Coronary artery (tissue), 2 donors: Measurements from ENCODE around the gene TSPAN2.

ENCODE experiments used
- DNase-seq: peaks from one replicate; pipeline ENCODE4 v3.0.0-alpha.2; 2017; ENCODE audit warnings: low spot score
- H3K27ac ChIP-seq, 2 donors: fragments of 200-600 bp; sonication (generic); one replicate each; pipeline ENCODE4 v1.5.1; 2016 to 2019
- H3K4me3 ChIP-seq: fragments of 200-600 bp; sonication (generic); 2 replicates; pipeline ENCODE4 v1.5.1; 2016; ENCODE audit warnings: mild to moderate bottlenecking, moderate library complexity
- TF ChIP-seq, protein P1 (sequence below): fragments of 200-600 bp; sonication (generic); IDR thresholded peaks from one replicate; pipeline ENCODE4 v1.5.1; 2019; ENCODE audit warnings: antibody characterized with exemption

The TSPAN2 gene

DNA sequence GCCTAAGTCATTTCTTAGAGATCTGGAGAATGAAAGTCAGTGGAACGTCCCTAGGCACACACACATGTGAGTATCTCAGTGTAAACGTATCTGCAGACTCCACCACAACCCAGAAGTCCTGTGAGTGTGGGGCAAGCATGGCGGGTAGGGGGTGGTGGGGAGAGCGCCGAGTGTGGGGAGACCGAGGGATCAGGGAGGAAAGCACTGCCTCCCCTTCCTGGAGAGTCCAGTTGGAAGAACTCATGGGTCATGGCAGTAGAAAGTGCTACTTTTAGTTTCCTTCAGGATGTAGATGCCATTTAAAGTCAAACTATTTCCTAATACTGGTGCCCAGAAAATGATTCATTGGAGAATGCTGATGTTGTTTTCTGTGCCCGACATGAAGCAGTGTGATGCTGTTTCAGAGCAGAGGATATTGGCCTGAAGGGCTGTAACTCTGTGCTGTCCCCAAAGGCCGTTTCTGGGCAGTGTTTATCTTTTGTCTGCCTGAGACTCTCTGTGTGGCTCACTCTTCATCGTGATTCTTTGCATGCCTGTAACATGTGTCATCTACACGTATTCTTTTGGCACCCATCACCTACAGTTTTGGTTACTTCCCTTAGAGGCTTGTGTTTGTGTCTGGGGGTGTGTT, 45.7 kb upstream of the TSPAN2 start:
- peak; percentile 89 for DNase-seq
- H3K27ac ChIP-seq = peak overlapping the region; percentile 83 to 90
- TF ChIP-seq, protein P1, sequence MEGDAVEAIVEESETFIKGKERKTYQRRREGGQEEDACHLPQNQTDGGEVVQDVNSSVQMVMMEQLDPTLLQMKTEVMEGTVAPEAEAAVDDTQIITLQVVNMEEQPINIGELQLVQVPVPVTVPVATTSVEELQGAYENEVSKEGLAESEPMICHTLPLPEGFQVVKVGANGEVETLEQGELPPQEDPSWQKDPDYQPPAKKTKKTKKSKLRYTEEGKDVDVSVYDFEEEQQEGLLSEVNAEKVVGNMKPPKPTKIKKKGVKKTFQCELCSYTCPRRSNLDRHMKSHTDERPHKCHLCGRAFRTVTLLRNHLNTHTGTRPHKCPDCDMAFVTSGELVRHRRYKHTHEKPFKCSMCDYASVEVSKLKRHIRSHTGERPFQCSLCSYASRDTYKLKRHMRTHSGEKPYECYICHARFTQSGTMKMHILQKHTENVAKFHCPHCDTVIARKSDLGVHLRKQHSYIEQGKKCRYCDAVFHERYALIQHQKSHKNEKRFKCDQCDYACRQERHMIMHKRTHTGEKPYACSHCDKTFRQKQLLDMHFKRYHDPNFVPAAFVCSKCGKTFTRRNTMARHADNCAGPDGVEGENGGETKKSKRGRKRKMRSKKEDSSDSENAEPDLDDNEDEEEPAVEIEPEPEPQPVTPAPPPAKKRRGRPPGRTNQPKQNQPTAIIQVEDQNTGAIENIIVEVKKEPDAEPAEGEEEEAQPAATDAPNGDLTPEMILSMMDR = no peak
- H3K4me3 ChIP-seq = peak overlapping the region; percentile 34

DNA sequence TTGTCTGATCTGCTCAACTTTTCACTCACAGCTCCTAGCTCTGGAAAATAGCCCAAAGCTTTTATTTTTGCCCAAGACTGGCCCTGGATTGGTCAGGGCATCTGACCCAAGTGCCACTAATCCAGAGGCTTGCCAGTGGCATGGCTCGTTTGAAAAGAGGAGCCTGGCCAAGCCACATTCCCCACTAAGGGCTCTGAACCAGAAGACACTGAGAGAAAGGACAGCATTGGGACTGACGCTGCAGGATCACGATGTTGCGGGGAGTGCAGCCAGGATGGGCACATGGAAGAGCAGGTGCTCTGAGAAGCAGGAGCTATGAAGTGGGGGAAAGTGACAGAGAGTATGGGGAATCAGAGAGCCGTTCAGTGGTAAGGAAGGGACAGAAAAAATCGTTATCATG, 44.9 kb upstream of the TSPAN2 start:
- TF ChIP-seq, protein P1 = no peak
- peak overlapping the region; percentile 34 for H3K4me3 ChIP-seq
- DNase-seq = no peak
- peak overlapping the region; percentile 83 to 90 for H3K27ac ChIP-seq

DNA sequence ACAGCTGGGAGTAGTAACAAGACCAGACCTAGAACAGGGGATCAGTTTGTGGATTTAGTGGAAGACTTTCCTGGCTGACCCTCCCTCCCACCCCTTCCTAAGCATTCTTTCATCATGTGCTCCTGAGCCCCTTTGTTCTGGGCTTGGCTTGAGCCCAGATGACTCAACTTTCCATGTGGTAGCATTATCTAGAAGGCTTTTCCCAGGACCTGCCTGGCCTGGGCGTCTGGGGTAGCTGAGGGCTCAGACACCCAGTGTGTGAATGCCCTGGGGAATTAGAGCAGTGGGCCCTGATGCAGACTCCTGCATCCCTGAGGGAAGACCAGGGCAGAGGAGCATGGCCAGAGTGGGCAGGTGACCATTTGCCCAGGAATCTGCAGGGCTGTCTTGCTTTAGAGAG, 44.1 kb upstream of the TSPAN2 start:
- TF ChIP-seq, protein P1 = no peak
- Histone ChIP-seq H3K4me3 (no peak overlapping the region), H3K27ac (peak overlapping the region; percentile 83 to 90)
- no peak for DNase-seq

GRCh38 chr1:115130786-115131185, 41.5 kb upstream of the TSPAN2 start:
- peak overlapping the region; percentile 55 to 90 for H3K27ac ChIP-seq
- DNase-seq = no peak
- H3K4me3 ChIP-seq = no peak overlapping the region
- TF ChIP-seq, protein P1 = no peak

DNA sequence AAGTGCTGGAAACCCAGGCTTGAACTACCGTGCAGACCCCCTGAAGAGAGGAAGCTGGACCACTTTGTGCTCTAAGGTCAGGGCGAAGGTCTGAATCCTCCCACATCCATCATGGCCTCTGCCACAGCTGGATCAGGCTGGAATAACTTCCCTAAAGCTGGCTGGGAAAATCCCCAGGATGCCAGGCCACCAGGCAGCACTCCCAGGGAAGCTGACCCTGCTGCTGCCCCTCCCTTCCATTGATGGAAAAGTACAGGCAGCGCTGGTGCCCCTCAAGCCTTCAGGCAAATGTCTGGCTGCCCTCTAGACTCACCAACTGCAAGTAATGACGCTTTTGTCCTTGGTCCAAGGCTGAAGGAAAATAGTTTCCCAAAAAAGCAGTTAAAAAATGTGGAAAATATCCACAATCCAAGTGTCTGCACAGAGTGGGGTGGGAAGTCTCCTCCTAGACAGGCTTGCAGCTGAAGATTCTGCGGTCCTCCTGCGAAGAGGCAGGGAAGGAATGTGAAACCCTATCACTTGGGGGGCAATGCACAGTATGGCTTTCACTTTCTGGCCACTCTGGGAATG, 39.9 kb upstream of the TSPAN2 start:
- DNase-seq = peak; percentile 78
- TF ChIP-seq, protein P1 = no peak
- Histone ChIP-seq H3K27ac (peak overlapping the region; percentile 55 to 90), H3K4me3 (no peak overlapping the region)

GRCh38 chr1:115127539-115127938, 38.2 kb upstream of the TSPAN2 start:
- Histone ChIP-seq H3K4me3 (no peak overlapping the region), H3K27ac (no peak overlapping the region)
- TF ChIP-seq, protein P1 = no peak
- DNase-seq = no peak

DNA sequence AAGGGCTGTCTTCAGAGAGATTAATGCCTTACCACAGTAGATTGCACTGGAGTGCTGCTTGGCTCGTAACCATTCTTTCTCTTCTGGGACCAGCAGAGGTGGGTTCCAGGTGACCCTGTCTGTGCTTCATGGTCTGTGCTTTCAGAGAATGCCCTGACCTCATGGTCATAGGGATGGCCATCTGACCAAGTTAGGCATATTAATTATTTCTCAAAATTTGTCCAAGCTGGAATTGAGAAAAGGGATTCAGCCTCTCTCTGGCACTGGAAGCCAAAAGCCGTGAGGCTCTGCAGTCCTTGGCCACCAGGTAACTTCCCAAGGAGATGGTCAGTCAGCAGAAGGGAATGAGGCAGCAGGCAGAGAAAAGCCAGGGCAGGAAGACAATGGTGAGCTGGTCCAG, 37.2 kb upstream of the TSPAN2 start:
- TF ChIP-seq, protein P1 = no peak

More for the DNA sequence above, 37.2 kb upstream of the TSPAN2 start:
- no peak for DNase-seq
- Histone ChIP-seq H3K27ac (no peak overlapping the region), H3K4me3 (no peak overlapping the region)
